ENCODE measurements around the gene DOCK2.

The DOCK2 gene

GRCh38 chr5:169874621-169875020, 237.5 kb downstream of the DOCK2 start:
- no peak for DNase-seq

GRCh38 chr5:169875091-169875728, 238.1 kb downstream of the DOCK2 start:
- DNase-seq: no peak

GRCh38 chr5:169875731-169876130, 238.7 kb downstream of the DOCK2 start:
- no peak for DNase-seq

- no peak for DNase-seq
Observed at GRCh38 chr5:169876386-169876785, 239.3 kb downstream of the DOCK2 start.

GRCh38 chr5:169880012-169880663, 243.1 kb downstream of the DOCK2 start:
- DNase-seq: no peak

- no peak for DNase-seq
Observed at GRCh38 chr5:169880785-169881184, 243.7 kb downstream of the DOCK2 start.

GRCh38 chr5:169881702-169882303, 244.7 kb downstream of the DOCK2 start:
- DNase-seq: no peak

- no peak for DNase-seq
Observed at GRCh38 chr5:169886033-169886432, 249.0 kb downstream of the DOCK2 start.

GRCh38 chr5:169886677-169887076, 249.6 kb downstream of the DOCK2 start:
- no peak for DNase-seq

- no peak for DNase-seq
Observed at GRCh38 chr5:169889572-169889971, 252.5 kb downstream of the DOCK2 start.

- DNase-seq: no peak
Observed at GRCh38 chr5:169893010-169893409, 255.9 kb downstream of the DOCK2 start.

- no peak for DNase-seq
Observed at GRCh38 chr5:169893571-169893970, 256.5 kb downstream of the DOCK2 start.

- DNase-seq: no peak
Observed at GRCh38 chr5:169895926-169896325, 258.9 kb downstream of the DOCK2 start.

- no peak for DNase-seq
Observed at GRCh38 chr5:169897481-169897880, 260.4 kb downstream of the DOCK2 start.

GRCh38 chr5:169901896-169902295, 264.8 kb downstream of the DOCK2 start:
- no peak for DNase-seq

GRCh38 chr5:169904059-169904458, 267.0 kb downstream of the DOCK2 start:
- DNase-seq: no peak

- no peak for DNase-seq
Observed at GRCh38 chr5:169904508-169904907, 267.4 kb downstream of the DOCK2 start.

- no peak for DNase-seq
Observed at GRCh38 chr5:169905017-169905416, 267.9 kb downstream of the DOCK2 start.

GRCh38 chr5:169906745-169907649, 269.9 kb downstream of the DOCK2 start:
- no peak for DNase-seq

GRCh38 chr5:169908864-169909263, 271.8 kb downstream of the DOCK2 start:
- no peak for DNase-seq

- no peak for DNase-seq
Observed at GRCh38 chr5:169909945-169910344, 272.9 kb downstream of the DOCK2 start.

GRCh38 chr5:169910393-169910792, 273.3 kb downstream of the DOCK2 start:
- no peak for DNase-seq

GRCh38 chr5:169911448-169912212, 274.6 kb downstream of the DOCK2 start:
- DNase-seq: no peak
